Measurements from ENCODE around the gene KRTAP19-6.

DNA sequence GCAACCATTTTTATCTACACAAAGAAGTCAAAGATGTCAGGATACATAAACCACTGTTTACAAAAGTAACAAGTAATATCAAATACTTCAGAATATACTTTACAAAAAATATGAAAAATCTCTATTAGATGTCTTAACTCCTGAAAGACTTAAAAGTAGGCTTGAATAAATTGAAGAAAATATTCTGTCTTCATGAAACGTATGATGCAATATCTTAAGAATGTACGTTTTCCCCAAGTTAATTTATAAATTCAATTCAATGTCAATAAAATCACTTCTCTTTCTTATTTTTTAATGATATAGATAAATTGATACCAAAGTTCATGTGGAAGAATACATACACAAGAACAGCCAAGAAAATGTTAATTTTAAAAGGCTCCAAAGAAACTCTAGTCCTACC, 13.4 kb upstream of the KRTAP19-6 start:
- TF ChIP-seq, protein P1, sequence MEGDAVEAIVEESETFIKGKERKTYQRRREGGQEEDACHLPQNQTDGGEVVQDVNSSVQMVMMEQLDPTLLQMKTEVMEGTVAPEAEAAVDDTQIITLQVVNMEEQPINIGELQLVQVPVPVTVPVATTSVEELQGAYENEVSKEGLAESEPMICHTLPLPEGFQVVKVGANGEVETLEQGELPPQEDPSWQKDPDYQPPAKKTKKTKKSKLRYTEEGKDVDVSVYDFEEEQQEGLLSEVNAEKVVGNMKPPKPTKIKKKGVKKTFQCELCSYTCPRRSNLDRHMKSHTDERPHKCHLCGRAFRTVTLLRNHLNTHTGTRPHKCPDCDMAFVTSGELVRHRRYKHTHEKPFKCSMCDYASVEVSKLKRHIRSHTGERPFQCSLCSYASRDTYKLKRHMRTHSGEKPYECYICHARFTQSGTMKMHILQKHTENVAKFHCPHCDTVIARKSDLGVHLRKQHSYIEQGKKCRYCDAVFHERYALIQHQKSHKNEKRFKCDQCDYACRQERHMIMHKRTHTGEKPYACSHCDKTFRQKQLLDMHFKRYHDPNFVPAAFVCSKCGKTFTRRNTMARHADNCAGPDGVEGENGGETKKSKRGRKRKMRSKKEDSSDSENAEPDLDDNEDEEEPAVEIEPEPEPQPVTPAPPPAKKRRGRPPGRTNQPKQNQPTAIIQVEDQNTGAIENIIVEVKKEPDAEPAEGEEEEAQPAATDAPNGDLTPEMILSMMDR (IDR thresholded peaks at IDR 0.05; ENCODE audit: low read depth, low read length, poor library complexity, severe bottlenecking), result no peak
- TF ChIP-seq EZH2phosphoT487 (IDR thresholded peaks at IDR 0.05; ENCODE audit: borderline replicate concordance, low read length), result no peak
